Smooth muscle cell (in vitro differentiated cells): Measurements from ENCODE around the gene MICAL3. TPM values are rescaled to one million over a fixed set of nuclear protein-coding genes. Genes with fewer than 3 reads are reported as not detected.
A peak's percentile ranks its signal among the peaks of the same experiment; 100 is the strongest.

ENCODE experiments used
- DNase-seq: peaks from one replicate; lab custom pipeline; 2025; ENCODE audit not compliant: unreplicated experiment; lab: John Stamatoyannopoulos, UW
- H2AFZ ChIP-seq: fragments of 200-600 bp; sonication (generic); 2 replicates; pipeline ENCODE4 v1.6.0; 2016; ENCODE audit warnings: antibody characterized with exemption, low read depth, mild to moderate bottlenecking
- H3F3A ChIP-seq: fragments of 200-600 bp; sonication (generic); 2 replicates; pipeline ENCODE4 v1.6.0; 2017; ENCODE audit warnings: antibody characterized with exemption, low read depth
- H3K27ac ChIP-seq: fragments of 200-600 bp; sonication (generic); 2 replicates; pipeline ENCODE4 v1.5.1; 2016; ENCODE audit warnings: low read depth, mild to moderate bottlenecking
- H3K27me3 ChIP-seq: fragments of 200-600 bp; sonication (generic); 2 replicates; pipeline ENCODE4 v1.6.1; 2016; ENCODE audit warnings: low read depth, mild to moderate bottlenecking
- H3K36me3 ChIP-seq: fragments of 200-600 bp; sonication (generic); 2 replicates; pipeline ENCODE4 v1.5.1; 2016; ENCODE audit warnings: low read depth
- H3K4me1 ChIP-seq: fragments of 200-600 bp; sonication (generic); 2 replicates; pipeline ENCODE4 v1.5.1; 2016; ENCODE audit warnings: low read depth
- H3K4me2 ChIP-seq: fragments of 200-600 bp; sonication (generic); 2 replicates; pipeline ENCODE4 v1.6.0; 2016; ENCODE audit warnings: mild to moderate bottlenecking
- H3K4me3 ChIP-seq: fragments of 200-600 bp; sonication (generic); 2 replicates; pipeline ENCODE4 v1.5.1; 2016; ENCODE audit warnings: mild to moderate bottlenecking
- H3K79me2 ChIP-seq: fragments of 200-600 bp; sonication (generic); 2 replicates; pipeline ENCODE4 v1.6.0; 2016; ENCODE audit warnings: low read depth, mild to moderate bottlenecking
- H3K9ac ChIP-seq: fragments of 200-600 bp; sonication (generic); 2 replicates; pipeline ENCODE4 v1.6.0; 2016; ENCODE audit warnings: low read depth
- H3K9me3 ChIP-seq: fragments of 200-600 bp; sonication (generic); replicated peaks from 2 replicates; pipeline ENCODE4 v1.5.1; 2016; ENCODE audit warnings: low read depth
- H4K20me1 ChIP-seq: fragments of 200-600 bp; sonication (generic); 2 replicates; pipeline ENCODE4 v1.6.0; 2016; ENCODE audit warnings: low read depth
- CTCF ChIP-seq: fragments of 200-600 bp; sonication (generic); IDR thresholded peaks from 2 replicates; pipeline ENCODE4 v1.5.1; 2017; ENCODE audit warnings: borderline replicate concordance, mild to moderate bottlenecking, antibody characterized with exemption; ENCODE audit not compliant: insufficient read depth, poor library complexity, severe bottlenecking
- WGBS: methylation state at CpG from one replicate; pipeline ENCODE4 v1.1.7; 2016; ENCODE audit warnings: low lambda C conversion rate; 5-methylcytosine and 5-hydroxymethylcytosine counted together
- polyA plus RNA-seq: library from polyadenylated mRNA; unstranded; fragments of >200 nt; fragmentation: Nextera tagmentation; extraction: Ambion mirVana; gene quantifications from 2 replicates; pipeline ENCODE4 v1.2.1, GENCODE V29; 2016
- total RNA-seq: library from RNA; depleted of rRNA; stranded (reverse); fragments of >200 nt; gene quantifications from 2 replicates; pipeline ENCODE4 v1.2.3, GENCODE V29; 2014

Gene MICAL3
- total and polyA plus RNA-seq, 2 experiments from 2014 or later: 3.1 to 28.6 TPM

GRCh38 chr22:17960011-17960410 is 64.3 kb downstream of the MICAL3 start:
- DNase-seq: no peak
- H3K79me2 ChIP-seq: peaks cover 74% of the 10 kb centered on the region
- H4K20me1 ChIP-seq: peaks cover 29% of the 10 kb centered on the region
- no peak overlapping the region for H3K4me3 ChIP-seq
- H3K9ac ChIP-seq: no peak overlapping the region
- H3K4me2 ChIP-seq: no peak overlapping the region
- no peaks in the 10 kb centered on the region for H3K9me3 ChIP-seq
- H3F3A ChIP-seq: no peaks in the 10 kb centered on the region
- H3K4me1 ChIP-seq: peaks cover 17% of the 10 kb centered on the region
- H2AFZ ChIP-seq: no peak overlapping the region
- 96% methylated on average over 8 of the region's 8 CpGs for WGBS
- H3K27me3 ChIP-seq: no peaks in the 10 kb centered on the region
- no peaks in the 10 kb centered on the region for H3K36me3 ChIP-seq
- no peak overlapping the region for H3K27ac ChIP-seq
- TF ChIP-seq CTCF: no peak

GRCh38 chr22:17958166-17958565 is 66.2 kb downstream of the MICAL3 start:
- Histone ChIP-seq H3K9ac (no peak overlapping the region), H4K20me1 (peaks cover 30% of the 10 kb centered on the region), H3K4me2 (no peak overlapping the region), H3K9me3 (no peaks in the 10 kb centered on the region), H3K27me3 (no peaks in the 10 kb centered on the region), H3K4me1 (peaks cover 10% of the 10 kb centered on the region), H3F3A (no peaks in the 10 kb centered on the region), H3K36me3 (no peaks in the 10 kb centered on the region), H3K4me3 (no peak overlapping the region), H3K79me2 (peaks cover 63% of the 10 kb centered on the region), H3K27ac (no peak overlapping the region), H2AFZ (no peak overlapping the region)
- DNase-seq: no peak
- 88% methylated on average over 7 of the region's 7 CpGs for WGBS
- TF ChIP-seq CTCF: no peak

GRCh38 chr22:17957693-17958092 is 66.7 kb downstream of the MICAL3 start:
- Histone ChIP-seq H3K4me1 (peaks cover 10% of the 10 kb centered on the region), H3K9me3 (no peaks in the 10 kb centered on the region), H3K27ac (peak overlapping the region; percentile 9), H3K27me3 (no peaks in the 10 kb centered on the region), H3K4me3 (no peak overlapping the region), H2AFZ (no peak overlapping the region), H3K36me3 (no peaks in the 10 kb centered on the region), H3K9ac (no peak overlapping the region), H3K4me2 (peak overlapping the region; percentile 10), H4K20me1 (peaks cover 34% of the 10 kb centered on the region), H3K79me2 (peaks cover 63% of the 10 kb centered on the region), H3F3A (no peaks in the 10 kb centered on the region)
- no peak for TF ChIP-seq CTCF
- DNase-seq: no peak
- 66% methylated on average over 6 of the region's 6 CpGs for WGBS

GRCh38 chr22:17957204-17957603 is 67.2 kb downstream of the MICAL3 start:
- H3K9me3 ChIP-seq: no peaks in the 10 kb centered on the region
- no peak for DNase-seq
- peaks cover 34% of the 10 kb centered on the region for H4K20me1 ChIP-seq
- H3K9ac ChIP-seq: no peak overlapping the region
- H3F3A ChIP-seq: no peaks in the 10 kb centered on the region
- no peak overlapping the region for H3K4me3 ChIP-seq
- WGBS: 48% methylated on average over 7 of the region's 7 CpGs
- no peaks in the 10 kb centered on the region for H3K27me3 ChIP-seq
- peaks cover 64% of the 10 kb centered on the region for H3K79me2 ChIP-seq
- no peak overlapping the region for H2AFZ ChIP-seq
- H3K36me3 ChIP-seq: no peaks in the 10 kb centered on the region
- no peak for TF ChIP-seq CTCF
- peaks cover 10% of the 10 kb centered on the region for H3K4me1 ChIP-seq
- H3K4me2 ChIP-seq: peak overlapping the region; percentile 10
- H3K27ac ChIP-seq: peak overlapping the region; percentile 9
